Mammary epithelial cell (primary cell): ENCODE measurements around the gene LRRC3.

Experiments
- CTCF ChIP-seq, 2 donors: IDR thresholded peaks in 1 of 2; conservative IDR thresholded peaks in 1 of 2; 2 replicates each; pipeline ENCODE4 v1.5.1; 2011 to 2012; ENCODE audit warnings: inconsistent platforms in 2 of 2, low read length in 2 of 2, mild to moderate bottlenecking in 2 of 2, control low read depth in 1 of 2, low read depth in 1 of 2; ENCODE audit not compliant: insufficient read depth in 1 of 2; ENCODE audit errors: extremely low read depth in 1 of 2
- EZH2 ChIP-seq: IDR thresholded peaks from 2 replicates; pipeline ENCODE4 v1.6.1; 2012; ENCODE audit warnings: low read length, inconsistent platforms, borderline replicate concordance

GRCh38 chr21:44454058-44454457, 1.3 kb upstream of the LRRC3 start:
- TF ChIP-seq CTCF (conservative IDR thresholded peaks at IDR 0.05 in 1 of 2, IDR thresholded peaks at IDR 0.05 in 1 of 2; ENCODE audit: extremely low read depth in 1 of 2, insufficient read depth in 1 of 2, low read depth in 1 of 2, low read length in 2 of 2) (no peak), EZH2 (no peak)
